Upper lobe of left lung (tissue), 4 donors: ENCODE measurements around the gene ZNF556.

ENCODE experiments used
- EP300 ChIP-seq, 4 donors: sonication (generic); formaldehyde crosslinking; IDR thresholded peaks; one replicate each; pipeline ENCODE4 v1.5.1; 2017; ENCODE audit warnings: antibody characterized with exemption in 4 of 4, control low read depth in 2 of 4
- POLR2A ChIP-seq, 4 donors: fragments of 450-650 bp; IDR thresholded peaks; one replicate each; pipeline ENCODE4 v1.5.1; 2016 to 2017; ENCODE audit warnings: antibody characterized with exemption in 4 of 4, mild to moderate bottlenecking in 2 of 4
- TF ChIP-seq, protein P1 (sequence below), 6 experiments: fragments of 450-650 bp in 4 of 6; fragments of 200-600 bp in 2 of 6; sonication (generic) in 2 of 6; IDR thresholded peaks; one replicate each; pipeline ENCODE4 v1.5.1; 2016 to 2019; ENCODE audit warnings: antibody characterized with exemption in 6 of 6

GRCh38 chr19:2848616-2849015 lies 18.5 kb upstream of the ZNF556 start:
- TF ChIP-seq, protein P1, sequence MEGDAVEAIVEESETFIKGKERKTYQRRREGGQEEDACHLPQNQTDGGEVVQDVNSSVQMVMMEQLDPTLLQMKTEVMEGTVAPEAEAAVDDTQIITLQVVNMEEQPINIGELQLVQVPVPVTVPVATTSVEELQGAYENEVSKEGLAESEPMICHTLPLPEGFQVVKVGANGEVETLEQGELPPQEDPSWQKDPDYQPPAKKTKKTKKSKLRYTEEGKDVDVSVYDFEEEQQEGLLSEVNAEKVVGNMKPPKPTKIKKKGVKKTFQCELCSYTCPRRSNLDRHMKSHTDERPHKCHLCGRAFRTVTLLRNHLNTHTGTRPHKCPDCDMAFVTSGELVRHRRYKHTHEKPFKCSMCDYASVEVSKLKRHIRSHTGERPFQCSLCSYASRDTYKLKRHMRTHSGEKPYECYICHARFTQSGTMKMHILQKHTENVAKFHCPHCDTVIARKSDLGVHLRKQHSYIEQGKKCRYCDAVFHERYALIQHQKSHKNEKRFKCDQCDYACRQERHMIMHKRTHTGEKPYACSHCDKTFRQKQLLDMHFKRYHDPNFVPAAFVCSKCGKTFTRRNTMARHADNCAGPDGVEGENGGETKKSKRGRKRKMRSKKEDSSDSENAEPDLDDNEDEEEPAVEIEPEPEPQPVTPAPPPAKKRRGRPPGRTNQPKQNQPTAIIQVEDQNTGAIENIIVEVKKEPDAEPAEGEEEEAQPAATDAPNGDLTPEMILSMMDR (IDR thresholded peaks at IDR 0.05): no peak
- TF ChIP-seq POLR2A (IDR thresholded peaks at IDR 0.05) (no peak), EP300 (IDR thresholded peaks at IDR 0.05) (no peak)
